Tibial artery (tissue), 4 donors: ENCODE results near the gene EPHB4.
"Not testable (repeated sequence)": the region's sequence is repeated elsewhere in the genome, so short reads cannot be mapped to it uniquely, and the experiment has no call there.

Source experiments
- DNase-seq, 2 donors: peaks; one replicate each; pipeline ENCODE4 v3.0.0-alpha.2; 2019
- H3K27ac ChIP-seq, 2 donors: fragments of 200-600 bp; sonication (generic) in 1 of 2; 1 replicate in 1 of 2; 2 replicates in 1 of 2; pipeline ENCODE4 v1.5.1; 2018 to 2019; ENCODE audit warnings: mild to moderate bottlenecking in 1 of 2
- H3K27me3 ChIP-seq, 2 donors: fragments of 200-600 bp; sonication (generic) in 1 of 2; one replicate each; pipeline versions ENCODE4 v1.5.1 to v1.6.0; 2016 to 2019
- H3K36me3 ChIP-seq, 3 donors: fragments of 200-600 bp; sonication (generic) in 2 of 3; one replicate each; pipeline ENCODE4 v1.5.1; 2016 to 2019; ENCODE audit warnings: mild to moderate bottlenecking in 2 of 3
- H3K4me1 ChIP-seq, 4 donors: fragments of 200-600 bp; sonication (generic) in 2 of 4; 1 replicate in 3 of 4; 2 replicates in 1 of 4; pipeline ENCODE4 v1.5.1; 2016 to 2019
- H3K4me3 ChIP-seq, 2 donors: fragments of 200-600 bp; sonication (generic) in 1 of 2; 1 replicate in 1 of 2; 2 replicates in 1 of 2; pipeline ENCODE4 v1.5.1; 2018 to 2019; ENCODE audit warnings: mild to moderate bottlenecking in 2 of 2
- H3K9me3 ChIP-seq, 3 donors: fragments of 200-600 bp; sonication (generic) in 1 of 3; one replicate each; pipeline ENCODE4 v1.5.1; 2016 to 2019
- intact Hi-C: fragments of 100-400 bp; cut with DNase I; formaldehyde crosslinking; loops from one replicate; pipeline ENCODE4 v1.15.0; 2023; ENCODE audit warnings: low total_unique reads
- TF ChIP-seq, protein P1 (sequence below), 2 experiments: fragments of 200-600 bp in 1 of 2; fragments of 450-650 bp in 1 of 2; IDR thresholded peaks; one replicate each; pipeline ENCODE4 v1.5.1; 2017 to 2019; ENCODE audit warnings: antibody characterized with exemption in 2 of 2, mild to moderate bottlenecking in 1 of 2, moderate library complexity in 1 of 2

Gene EPHB4

GRCh38 chr7:100822236-100823139 is 4.8 kb downstream of the EPHB4 start:
- peaks cover 0 to 15% (median 10%) of the 10 kb centered on the region in 4 donors for H3K4me1 ChIP-seq
- H3K27me3 ChIP-seq = peaks cover 0 to 50% of the 10 kb centered on the region in 2 donors
- no peak overlapping the region for H3K4me3 ChIP-seq
- TF ChIP-seq, protein P1, sequence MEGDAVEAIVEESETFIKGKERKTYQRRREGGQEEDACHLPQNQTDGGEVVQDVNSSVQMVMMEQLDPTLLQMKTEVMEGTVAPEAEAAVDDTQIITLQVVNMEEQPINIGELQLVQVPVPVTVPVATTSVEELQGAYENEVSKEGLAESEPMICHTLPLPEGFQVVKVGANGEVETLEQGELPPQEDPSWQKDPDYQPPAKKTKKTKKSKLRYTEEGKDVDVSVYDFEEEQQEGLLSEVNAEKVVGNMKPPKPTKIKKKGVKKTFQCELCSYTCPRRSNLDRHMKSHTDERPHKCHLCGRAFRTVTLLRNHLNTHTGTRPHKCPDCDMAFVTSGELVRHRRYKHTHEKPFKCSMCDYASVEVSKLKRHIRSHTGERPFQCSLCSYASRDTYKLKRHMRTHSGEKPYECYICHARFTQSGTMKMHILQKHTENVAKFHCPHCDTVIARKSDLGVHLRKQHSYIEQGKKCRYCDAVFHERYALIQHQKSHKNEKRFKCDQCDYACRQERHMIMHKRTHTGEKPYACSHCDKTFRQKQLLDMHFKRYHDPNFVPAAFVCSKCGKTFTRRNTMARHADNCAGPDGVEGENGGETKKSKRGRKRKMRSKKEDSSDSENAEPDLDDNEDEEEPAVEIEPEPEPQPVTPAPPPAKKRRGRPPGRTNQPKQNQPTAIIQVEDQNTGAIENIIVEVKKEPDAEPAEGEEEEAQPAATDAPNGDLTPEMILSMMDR (IDR thresholded peaks at IDR 0.05) = no peak
- peaks cover 0 to 54% (median 11%) of the 10 kb centered on the region in 3 donors for H3K36me3 ChIP-seq
- DNase-seq = no peak
- intact Hi-C loops = no loop called here
- H3K9me3 ChIP-seq = no peaks in the 10 kb centered on the region
- H3K27ac ChIP-seq = no peak overlapping the region

GRCh38 chr7:100819586-100819985 is 7.7 kb downstream of the EPHB4 start:
- H3K27me3 ChIP-seq = peaks cover 0 to 21% of the 10 kb centered on the region in 2 donors
- TF ChIP-seq, protein P1 (IDR thresholded peaks at IDR 0.05) = no peak
- no peak for DNase-seq
- H3K4me3 ChIP-seq = no peak overlapping the region
- intact Hi-C loops = no loop called here
- H3K9me3 ChIP-seq = no peaks in the 10 kb centered on the region
- H3K36me3 ChIP-seq = peaks cover 0 to 79% (median 11%) of the 10 kb centered on the region in 3 donors
- H3K4me1 ChIP-seq = no peaks in the 10 kb centered on the region
- H3K27ac ChIP-seq = no peak overlapping the region

- TF ChIP-seq, protein P1 (IDR thresholded peaks at IDR 0.05) = no peak
- intact Hi-C loops = no loop called here
- Histone ChIP-seq H3K4me3 (no peak overlapping the region), H3K36me3 (peaks cover 0 to 83% (median 13%) of the 10 kb centered on the region in 3 donors), H3K4me1 (no peaks in the 10 kb centered on the region), H3K27ac (no peak overlapping the region), H3K27me3 (peaks cover 0 to 14% of the 10 kb centered on the region in 2 donors), H3K9me3 (no peaks in the 10 kb centered on the region)
- no peak for DNase-seq
Observed at GRCh38 chr7:100818825-100819224, 8.5 kb downstream of the EPHB4 start.

DNA sequence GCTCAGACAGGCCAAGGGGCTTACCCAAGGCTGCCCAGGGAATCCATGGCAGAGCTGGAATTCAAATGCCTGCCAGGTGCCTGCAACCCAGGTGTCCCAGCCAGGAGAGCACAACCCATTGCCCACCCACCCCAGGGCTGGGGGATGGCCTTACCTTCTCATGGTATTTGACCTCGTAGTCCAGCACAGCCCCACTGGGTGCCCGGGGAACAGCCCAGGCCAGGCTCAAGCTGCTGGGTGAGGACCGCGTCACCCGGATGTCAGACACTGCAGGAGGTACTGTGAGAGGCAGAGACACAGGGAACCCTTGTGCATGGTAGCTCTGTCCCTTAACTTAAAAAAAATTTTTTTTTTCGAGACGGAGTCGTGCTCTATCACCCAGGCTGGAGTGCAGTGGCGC is 9.0 kb downstream of the EPHB4 start:
- H3K36me3 ChIP-seq = peaks cover 0 to 83% (median 17%) of the 10 kb centered on the region in 3 donors
- no peak for DNase-seq
- intact Hi-C loops = no loop called here
- no peaks in the 10 kb centered on the region for H3K9me3 ChIP-seq
- H3K27me3 ChIP-seq = peaks cover 0 to 9% of the 10 kb centered on the region in 2 donors
- no peak overlapping the region for H3K27ac ChIP-seq
- H3K4me3 ChIP-seq = no peak overlapping the region
- H3K4me1 ChIP-seq = no peaks in the 10 kb centered on the region
- TF ChIP-seq, protein P1 (IDR thresholded peaks at IDR 0.05) = no peak

- Histone ChIP-seq H3K27ac (no peak overlapping the region), H3K4me3 (no peak overlapping the region), H3K36me3 (peaks cover 0 to 83% (median 10%) of the 10 kb centered on the region in 3 donors), H3K4me1 (no peaks in the 10 kb centered on the region), H3K27me3 (no peaks in the 10 kb centered on the region), H3K9me3 (no peaks in the 10 kb centered on the region)
- no peak for DNase-seq
- TF ChIP-seq, protein P1 (IDR thresholded peaks at IDR 0.05) = no peak
- intact Hi-C loops = no loop called here
Observed at GRCh38 chr7:100817097-100817496, 10.2 kb downstream of the EPHB4 start.

- H3K9me3 ChIP-seq, DNase-seq, intact Hi-C loops, H3K27ac ChIP-seq, H3K4me3 ChIP-seq, H3K4me1 ChIP-seq, H3K27me3 ChIP-seq: not testable (repeated sequence)
- peaks cover 0 to 83% (median 6%) of the 10 kb centered on the region in 3 donors for H3K36me3 ChIP-seq
Observed at GRCh38 chr7:100816515-100816914, 10.8 kb downstream of the EPHB4 start.
